A549 (cell line): ENCODE measurements around the gene ADAMTS2. TPM values are rescaled to one million over a fixed set of nuclear protein-coding genes. Genes with fewer than 3 reads are reported as not detected.

ENCODE experiments used
- ATAC-seq, 2 experiments: fragments of 200-7000 bp in 1 of 2; fragments of >200 bp in 1 of 2; cut with Nextera tagmentation in 1 of 2; cut with Tn5 transposase in 1 of 2; 3 replicates each; pipeline versions ENCODE4 v1.8.0 to v1.9.1; 2018 to 2020; ENCODE audit warnings: mild to moderate bottlenecking in 1 of 2, moderate library complexity in 1 of 2
- CTCF ChIA-PET: fragments of 300-600 bp; sonication (Branson Sonifier 250); formaldehyde crosslinking; extraction: SDS; loops from one replicate; lab custom pipeline; 2021; ENCODE audit warnings: antibody characterized with exemption, inconsistent platforms; lab: Yijun Ruan, JAX
- POLR2A ChIA-PET: fragments of 350-600 bp; formaldehyde crosslinking; extraction: SDS; loops from one replicate; lab custom pipeline; 2021; ENCODE audit warnings: antibody characterized with exemption, inconsistent platforms; lab: Yijun Ruan, JAX
- DNase-seq, 2 experiments: peaks; one replicate each; pipeline versions ENCODE4 v3.0.0 to v3.0.0-alpha.2; 2011 to 2016; ENCODE audit warnings: low read depth in 1 of 2, low spot score in 1 of 2
- FAIRE-seq: peaks from 2 replicates; lab custom pipeline; 2011; peaks lifted over from hg19 to GRCh38; lab: Jason Lieb, UNC
- H3K27ac ChIP-seq, 2 experiments: fragments of >200 bp; sonication (Bioruptor Twin); formaldehyde crosslinking; 3 replicates each; pipeline ENCODE4 v1.5.1; 2016 to 2017
- H3K4me1 ChIP-seq: fragments of >200 bp; sonication (Bioruptor Twin); formaldehyde crosslinking; 3 replicates; pipeline ENCODE4 v1.6.1; 2016
- H3K4me2 ChIP-seq: fragments of >200 bp; sonication (Bioruptor Twin); formaldehyde crosslinking; 3 replicates; pipeline ENCODE4 v1.6.1; 2016
- H3K4me3 ChIP-seq: fragments of >200 bp; sonication (Bioruptor Twin); formaldehyde crosslinking; 3 replicates; pipeline ENCODE4 v1.5.1; 2016
- H3K9me3 ChIP-seq: fragments of >200 bp; sonication (Bioruptor Twin); formaldehyde crosslinking; 3 replicates; pipeline ENCODE4 v1.6.1; 2016
- ATOH8 ChIP-seq: fragments of 250-450 bp; sonication (Bioruptor Pico); IDR thresholded peaks from 2 replicates; pipeline ENCODE4 v1.5.0; 2020; ENCODE audit warnings: low read depth, mild to moderate bottlenecking, moderate library complexity
- CBX2 ChIP-seq: fragments of 200-600 bp; sonication (generic); IDR thresholded peaks from 2 replicates; pipeline ENCODE4 v1.6.1; 2016; ENCODE audit warnings: low read depth, mild to moderate bottlenecking, borderline replicate concordance
- CHD2 ChIP-seq: fragments of 150-350 bp; IDR thresholded peaks from 2 replicates; pipeline ENCODE4 v1.6.1; 2014; ENCODE audit warnings: low read length; ENCODE audit not compliant: partially characterized antibody
- CHD4 ChIP-seq: fragments of 200-600 bp; sonication (generic); IDR thresholded peaks from 2 replicates; pipeline ENCODE4 v1.6.1; 2016; ENCODE audit warnings: antibody characterized with exemption, mild to moderate bottlenecking, borderline replicate concordance
- E2F6 ChIP-seq: IDR thresholded peaks from 2 replicates; pipeline ENCODE4 v1.6.1; 2012; ENCODE audit warnings: low read depth, borderline replicate concordance
- EHF ChIP-seq: fragments of 250-450 bp; sonication (Bioruptor Pico); IDR thresholded peaks from 2 replicates; pipeline ENCODE4 v1.5.0; 2020; ENCODE audit warnings: mild to moderate bottlenecking
- EP300 ChIP-seq, 2 experiments: fragments of >200 bp; sonication (Bioruptor Twin); formaldehyde crosslinking; IDR thresholded peaks; 2 replicates in 1 of 2; 3 replicates in 1 of 2; pipeline ENCODE4 v1.6.1; 2016 to 2017
- ESRRA ChIP-seq: fragments of 150-350 bp; IDR thresholded peaks from 2 replicates; pipeline ENCODE4 v1.6.1; 2014; ENCODE audit warnings: mild to moderate bottlenecking, low read length, borderline replicate concordance
- FOSL2 ChIP-seq, 2 experiments: fragments of 450-650 bp in 1 of 2; fragments of >200 bp in 1 of 2; sonication (Bioruptor Twin) in 1 of 2; formaldehyde crosslinking; IDR thresholded peaks; 2 replicates each; pipeline versions ENCODE4 v1.5.0 to v1.6.1; 2016 to 2020; ENCODE audit warnings: mild to moderate bottlenecking in 1 of 2, moderate library complexity in 1 of 2
- GATA3 ChIP-seq: IDR thresholded peaks from 2 replicates; pipeline ENCODE4 v1.6.1; 2012; ENCODE audit warnings: borderline replicate concordance
- HMGXB4 ChIP-seq: fragments of 250-450 bp; sonication (Bioruptor Pico); IDR thresholded peaks from 2 replicates; pipeline ENCODE4 v1.5.0; 2021; ENCODE audit warnings: mild to moderate bottlenecking, moderate library complexity, borderline replicate concordance
- JUNB ChIP-seq: fragments of >200 bp; sonication (Bioruptor Twin); formaldehyde crosslinking; IDR thresholded peaks from 2 replicates; pipeline ENCODE4 v1.6.1; 2016
- KDM1A ChIP-seq: fragments of 200-600 bp; sonication (generic); IDR thresholded peaks from 2 replicates; pipeline ENCODE4 v1.6.1; 2016; ENCODE audit warnings: low read depth, mild to moderate bottlenecking
- MAFK ChIP-seq: fragments of 450-650 bp; IDR thresholded peaks from 2 replicates; pipeline ENCODE4 v1.6.1; 2014; ENCODE audit not compliant: partially characterized antibody
- MAZ ChIP-seq: fragments of 150-350 bp; IDR thresholded peaks from 2 replicates; pipeline ENCODE4 v1.6.1; 2014; ENCODE audit warnings: antibody characterized with exemption, low read depth, low read length, borderline replicate concordance
- NFE2L2 ChIP-seq: fragments of 150-350 bp; conservative IDR thresholded peaks from 2 replicates; pipeline ENCODE4 v1.6.1; 2014; ENCODE audit warnings: low read length
- NPAS2 ChIP-seq: fragments of 250-450 bp; sonication (Bioruptor Pico); IDR thresholded peaks from 2 replicates; pipeline ENCODE4 v1.8.0; 2022; ENCODE audit warnings: mild to moderate bottlenecking, moderate library complexity, borderline replicate concordance
- NR3C1 ChIP-seq: fragments of >200 bp; sonication (Bioruptor Twin); formaldehyde crosslinking; IDR thresholded peaks from 3 replicates; pipeline ENCODE4 v1.6.1; 2017
- PHF8 ChIP-seq: fragments of 200-600 bp; sonication (generic); IDR thresholded peaks from 2 replicates; pipeline ENCODE4 v1.6.1; 2016; ENCODE audit warnings: low read depth, mild to moderate bottlenecking, antibody characterized with exemption, moderate library complexity, borderline replicate concordance
- POLR2AphosphoS2 ChIP-seq: conservative IDR thresholded peaks from 2 replicates; pipeline ENCODE4 v1.6.1; 2012; ENCODE audit warnings: low read length, improper control_type of control experiment, inconsistent platforms
- RAD21 ChIP-seq, 2 experiments: fragments of >200 bp in 1 of 2; sonication (Bioruptor Twin) in 1 of 2; formaldehyde crosslinking in 1 of 2; IDR thresholded peaks in 1 of 2; conservative IDR thresholded peaks in 1 of 2; 2 replicates in 1 of 2; 3 replicates in 1 of 2; pipeline ENCODE4 v1.6.1; 2012 to 2018; ENCODE audit warnings: inconsistent platforms in 1 of 2
- RARB ChIP-seq: fragments of 250-450 bp; sonication (Bioruptor Pico); IDR thresholded peaks from 2 replicates; pipeline ENCODE4 v1.8.0; 2021; ENCODE audit warnings: mild to moderate bottlenecking, moderate library complexity
- SMC3 ChIP-seq: fragments of >200 bp; sonication (Bioruptor Twin); formaldehyde crosslinking; IDR thresholded peaks from 3 replicates; pipeline ENCODE4 v1.6.1; 2018; ENCODE audit warnings: inconsistent platforms
- SREBF2 ChIP-seq: fragments of 450-650 bp; IDR thresholded peaks from 2 replicates; pipeline ENCODE4 v1.6.1; 2014; ENCODE audit warnings: mild to moderate bottlenecking, moderate library complexity
- TFCP2L1 ChIP-seq: fragments of 250-450 bp; sonication (Bioruptor Pico); IDR thresholded peaks from 2 replicates; pipeline ENCODE4 v1.5.0; 2021; ENCODE audit warnings: mild to moderate bottlenecking
- ZC3H11A ChIP-seq: fragments of 450-650 bp; IDR thresholded peaks from 2 replicates; pipeline ENCODE4 v1.6.1; 2014; ENCODE audit warnings: antibody characterized with exemption, mild to moderate bottlenecking
- ZFP36 ChIP-seq: fragments of 450-650 bp; IDR thresholded peaks from 2 replicates; pipeline ENCODE4 v1.6.1; 2014; ENCODE audit warnings: borderline replicate concordance; ENCODE audit not compliant: partially characterized antibody
- ZNF302 ChIP-seq: fragments of 250-450 bp; sonication (Bioruptor Pico); IDR thresholded peaks from 2 replicates; pipeline ENCODE4 v1.9.0; 2021; ENCODE audit warnings: inconsistent platforms, mild to moderate bottlenecking, moderate library complexity
- ZSCAN20 ChIP-seq: fragments of 250-450 bp; sonication (Bioruptor Pico); IDR thresholded peaks from 2 replicates; pipeline ENCODE4 v1.8.0; 2022; ENCODE audit warnings: mild to moderate bottlenecking, moderate library complexity
- WGBS: methylation state at CpG from one replicate; pipeline ENCODE4 v1.1.6; 2017; ENCODE audit errors: missing lambda C conversion rate; 5-methylcytosine and 5-hydroxymethylcytosine counted together
- polyA plus RNA-seq, 4 experiments: library from polyadenylated mRNA; depleted of rRNA in 3 of 4; stranded (reverse); fragments of >200 nt; fragmentation: RNase III in 1 of 4; extraction: RNeasy Plus Mini Kit Qiagen cat#74134 plus additional on column Dnase treatment in 1 of 4; gene quantifications; 2 replicates in 3 of 4; 3 replicates in 1 of 4; pipeline ENCODE4 v1.2.3, GENCODE V29; 2011 to 2017

Gene ADAMTS2
- polyA plus RNA-seq, 2 of the 4 experiments (the other 2 are of a cell fraction), result not detected

- H3K4me3 ChIP-seq, result no peak overlapping the region
- TF ChIP-seq JUNB (no peak), RARB (CRISPR knock-in tag) (no peak), NFE2L2 (no peak), CBX2 (no peak), RAD21 (conservative IDR thresholded peaks at IDR 0.05 in 1 of 2, IDR thresholded peaks at IDR 0.05 in 1 of 2) (no peak), KDM1A (no peak), FOSL2 (IDR thresholded peaks at IDR 0.05) (no peak), FOSL2 (CRISPR knock-in tag; IDR thresholded peaks at IDR 0.05) (no peak)
- ATAC-seq (no peak), DNase-seq (no peak), FAIRE-seq (no peak)
- H3K4me2 ChIP-seq, result no peak overlapping the region
- 21% methylated on average over 4 of the region's 5 CpGs for WGBS
- ChIA-PET POLR2A (no interaction called here), CTCF (no interaction called here)
- H3K4me1 ChIP-seq, result no peaks in the 10 kb centered on the region
- H3K27ac ChIP-seq, result no peak overlapping the region
- H3K9me3 ChIP-seq, result no peaks in the 10 kb centered on the region; the same call in 2 of the 3 replicates
Measured at GRCh38 chr5:179253730-179254129, 91.5 kb downstream of the ADAMTS2 start.

- no peak for TF ChIP-seq POLR2AphosphoS2
- no peak for TF ChIP-seq SMC3
- TF ChIP-seq MAFK, result no peak
- TF ChIP-seq ATOH8 (CRISPR knock-in tag), result no peak
- TF ChIP-seq CHD2, result no peak
- TF ChIP-seq CHD4, result no peak
- TF ChIP-seq EHF (CRISPR knock-in tag), result no peak
- no peak for TF ChIP-seq PHF8
- TF ChIP-seq CBX2, result no peak
- TF ChIP-seq ZFP36, result no peak
- POLR2A ChIA-PET, result no interaction called here
- ATAC-seq, result no peak
- Histone ChIP-seq H3K4me3 (no peak overlapping the region), H3K4me1 (no peaks in the 10 kb centered on the region), H3K9me3 (no peaks in the 10 kb centered on the region), H3K4me2 (no peak overlapping the region), H3K27ac (no peak overlapping the region)
- no peak for DNase-seq
- CTCF ChIA-PET, result interaction anchor here (0.6 to 0.7 kb wide), 3 partner anchors 40 to 464 kb away, joined by 3 read pairs; no protein-coding TSS in a partner anchor
- no peak for FAIRE-seq
- WGBS, result 26% methylated on average over 8 of the region's 8 CpGs
Measured at GRCh38 chr5:179251276-179251969, 93.8 kb downstream of the ADAMTS2 start.

- DNase-seq, result no peak
- H3K27ac ChIP-seq, result no peak overlapping the region
- ATAC-seq, result no peak
- no peak overlapping the region for H3K4me2 ChIP-seq
- no peak for FAIRE-seq
- ChIA-PET CTCF (no interaction called here), POLR2A (no interaction called here)
- no peak overlapping the region for H3K4me3 ChIP-seq
- 34% methylated on average over 12 of the region's 13 CpGs for WGBS
- H3K4me1 ChIP-seq, result no peaks in the 10 kb centered on the region
- H3K9me3 ChIP-seq, result no peaks in the 10 kb centered on the region
- TF ChIP-seq HMGXB4 (CRISPR knock-in tag), result no peak
- TF ChIP-seq SREBF2, result no peak
- TF ChIP-seq NR3C1, result no peak
- TF ChIP-seq CBX2, result no peak
- TF ChIP-seq EP300 (IDR thresholded peaks at IDR 0.05), result no peak
- TF ChIP-seq NFE2L2, result no peak
- TF ChIP-seq SMC3, result no peak
- TF ChIP-seq E2F6, result no peak
- no peak for TF ChIP-seq TFCP2L1 (CRISPR knock-in tag)
- TF ChIP-seq MAZ, result no peak
- TF ChIP-seq NPAS2 (CRISPR knock-in tag), result no peak
- TF ChIP-seq ZC3H11A, result no peak
- TF ChIP-seq ESRRA, result no peak
- no peak for TF ChIP-seq ZSCAN20 (CRISPR knock-in tag)
- no peak for TF ChIP-seq GATA3
- TF ChIP-seq CHD2, result no peak
- TF ChIP-seq ZNF302 (CRISPR knock-in tag), result no peak
Measured at GRCh38 chr5:179250561-179251225, 94.6 kb downstream of the ADAMTS2 start.
